Myometrial cell (primary cell): ENCODE measurements around the gene IRF2BP1. TPM values are rescaled to one million over a fixed set of nuclear protein-coding genes. Genes with fewer than 3 reads are reported as not detected.

Experiments used
- total RNA-seq: library from RNA; depleted of rRNA; stranded (reverse); fragments of >200 nt; gene quantifications from 2 replicates; pipeline ENCODE4 v1.2.3, GENCODE V29; 2015

The IRF2BP1 gene, protein sequence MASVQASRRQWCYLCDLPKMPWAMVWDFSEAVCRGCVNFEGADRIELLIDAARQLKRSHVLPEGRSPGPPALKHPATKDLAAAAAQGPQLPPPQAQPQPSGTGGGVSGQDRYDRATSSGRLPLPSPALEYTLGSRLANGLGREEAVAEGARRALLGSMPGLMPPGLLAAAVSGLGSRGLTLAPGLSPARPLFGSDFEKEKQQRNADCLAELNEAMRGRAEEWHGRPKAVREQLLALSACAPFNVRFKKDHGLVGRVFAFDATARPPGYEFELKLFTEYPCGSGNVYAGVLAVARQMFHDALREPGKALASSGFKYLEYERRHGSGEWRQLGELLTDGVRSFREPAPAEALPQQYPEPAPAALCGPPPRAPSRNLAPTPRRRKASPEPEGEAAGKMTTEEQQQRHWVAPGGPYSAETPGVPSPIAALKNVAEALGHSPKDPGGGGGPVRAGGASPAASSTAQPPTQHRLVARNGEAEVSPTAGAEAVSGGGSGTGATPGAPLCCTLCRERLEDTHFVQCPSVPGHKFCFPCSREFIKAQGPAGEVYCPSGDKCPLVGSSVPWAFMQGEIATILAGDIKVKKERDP
- 21.1 and 32.6 TPM in 2 replicates for total RNA-seq

DNA sequence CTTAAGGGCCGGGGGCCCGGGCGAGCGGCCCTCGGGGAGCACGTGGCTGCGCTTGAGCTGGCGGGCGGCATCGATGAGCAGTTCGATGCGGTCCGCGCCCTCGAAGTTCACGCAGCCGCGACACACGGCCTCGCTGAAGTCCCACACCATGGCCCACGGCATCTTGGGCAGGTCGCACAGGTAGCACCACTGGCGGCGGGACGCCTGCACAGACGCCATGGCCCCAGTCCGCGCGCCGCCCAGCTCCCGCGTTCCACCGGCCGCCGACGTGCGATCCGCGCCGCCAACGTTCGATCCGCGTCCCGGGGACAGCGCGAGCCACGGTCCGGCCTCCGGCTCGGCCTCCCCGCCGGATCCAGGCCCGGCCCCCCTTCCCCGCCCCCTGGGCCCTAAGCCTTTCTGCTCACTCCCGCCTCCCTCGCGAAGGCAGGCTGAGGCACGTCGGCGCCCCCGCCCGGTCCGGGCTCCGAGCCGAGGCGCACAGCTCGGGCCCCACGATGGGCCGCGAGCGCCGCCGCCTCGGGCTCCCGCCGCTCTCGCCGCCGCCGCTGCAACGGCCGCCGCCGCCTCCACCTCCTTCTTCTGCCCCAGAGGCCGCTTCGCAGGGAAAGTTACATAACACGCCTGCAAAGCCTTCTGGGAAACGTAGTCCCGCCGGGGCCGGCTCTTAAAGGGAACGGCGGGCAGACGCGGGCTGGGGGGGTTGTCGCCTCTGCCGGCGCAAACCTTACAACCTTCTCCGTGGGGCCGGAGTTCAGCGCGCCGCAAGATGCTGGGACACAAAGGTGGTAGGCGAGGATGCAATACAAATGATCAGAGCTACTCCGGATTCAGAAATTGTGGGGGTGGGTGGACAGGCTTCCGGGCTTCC lies at the start of gene IRF2BP1:
IRF2BP1 (minus strand) TSS at position 586 of the 871 bp plus-strand sequence; CDS start at position 219, 367 bp downstream.

DNA sequence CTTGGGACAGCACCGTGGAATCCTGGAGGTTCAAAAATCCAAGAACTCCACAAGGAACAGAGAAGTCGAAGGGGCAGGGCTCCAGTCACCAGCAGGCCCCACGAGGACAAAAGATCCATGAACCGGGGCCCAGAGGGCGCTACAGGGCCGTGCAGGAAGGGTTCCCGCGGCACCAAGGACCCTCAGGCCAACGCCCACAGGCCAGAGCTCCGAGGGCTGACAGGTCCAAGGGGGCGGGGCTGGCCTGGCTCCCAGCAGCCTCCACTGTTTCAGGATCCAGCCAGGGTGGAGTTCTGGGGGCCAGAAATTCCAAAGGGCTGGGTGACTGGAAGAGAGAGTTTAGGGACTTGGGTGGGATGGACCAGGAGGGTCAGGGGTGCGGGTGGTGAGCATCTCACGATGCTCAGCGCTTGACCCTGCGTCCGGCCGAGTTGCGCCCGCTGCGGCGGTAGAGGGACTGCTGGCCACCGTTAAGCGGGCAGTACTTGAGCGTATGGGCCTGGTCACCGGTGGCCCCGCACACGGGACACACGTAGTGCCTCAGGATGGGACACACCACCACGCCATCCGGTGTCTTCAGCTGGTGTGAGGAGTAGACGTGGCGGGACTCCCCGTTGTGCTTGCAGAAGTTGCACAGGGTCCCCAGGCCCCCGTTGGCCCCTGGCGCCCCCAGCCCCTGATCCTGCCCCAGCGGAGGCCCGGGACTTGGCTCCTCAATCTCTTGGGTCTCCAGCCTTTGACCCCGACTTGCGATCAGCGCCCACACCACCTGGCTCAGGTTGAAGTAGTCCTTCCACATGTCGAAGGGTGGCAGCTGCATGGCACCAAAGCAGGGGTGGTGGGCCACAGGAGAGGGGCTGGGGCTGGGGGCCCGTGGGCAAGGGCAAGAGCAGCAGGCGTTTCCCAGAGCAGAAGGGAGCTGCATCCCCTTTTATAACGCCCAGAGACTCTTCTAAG lies 28.2 kb upstream of the IRF2BP1 start, which contains the start of gene NANOS2:
NANOS2 (minus strand) TSS at position 905 of the 957 bp plus-strand sequence; CDS start at position 820, 85 bp downstream.

DNA sequence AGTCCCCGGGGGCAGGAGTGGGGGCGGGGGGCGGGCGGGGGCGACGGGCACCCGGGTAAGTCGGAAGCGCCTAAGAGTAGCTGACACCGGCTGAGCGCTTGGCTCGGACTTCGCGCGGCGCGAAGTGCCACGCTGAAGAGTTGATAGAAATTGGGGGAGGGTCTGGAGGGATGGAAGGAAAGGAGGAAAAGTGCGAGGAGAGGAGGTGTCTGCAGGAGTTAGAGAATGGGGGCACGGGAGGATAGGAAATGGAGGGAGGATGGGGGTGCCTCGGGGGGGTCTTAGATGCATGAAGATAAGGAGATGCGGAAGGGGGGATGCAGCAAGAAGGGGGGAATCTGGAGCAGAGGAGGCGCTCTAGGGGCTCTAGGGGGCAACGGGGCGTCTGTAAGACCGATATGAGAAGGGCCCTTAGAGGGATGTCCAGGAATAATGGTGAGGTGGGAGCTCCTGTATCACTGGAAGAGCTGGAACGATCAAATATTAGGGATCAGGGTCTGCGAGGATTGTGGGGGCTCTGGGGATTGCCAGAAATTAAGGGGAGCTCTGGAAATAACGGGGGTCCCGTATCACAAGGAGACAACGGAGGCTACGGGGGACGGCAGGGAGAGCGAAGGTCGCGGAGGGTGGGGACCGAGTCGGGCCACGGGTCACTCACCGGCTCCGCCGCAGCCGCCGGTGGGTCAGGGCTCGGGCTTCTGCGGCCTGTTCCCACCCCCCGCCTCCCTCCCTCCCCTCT lies 16.1 kb upstream of the IRF2BP1 start, which contains the start of gene MYPOP:
MYPOP (minus strand) TSS at position 702 of the 739 bp plus-strand sequence. CDS start 840 bp downstream, outside the sequence.

DNA sequence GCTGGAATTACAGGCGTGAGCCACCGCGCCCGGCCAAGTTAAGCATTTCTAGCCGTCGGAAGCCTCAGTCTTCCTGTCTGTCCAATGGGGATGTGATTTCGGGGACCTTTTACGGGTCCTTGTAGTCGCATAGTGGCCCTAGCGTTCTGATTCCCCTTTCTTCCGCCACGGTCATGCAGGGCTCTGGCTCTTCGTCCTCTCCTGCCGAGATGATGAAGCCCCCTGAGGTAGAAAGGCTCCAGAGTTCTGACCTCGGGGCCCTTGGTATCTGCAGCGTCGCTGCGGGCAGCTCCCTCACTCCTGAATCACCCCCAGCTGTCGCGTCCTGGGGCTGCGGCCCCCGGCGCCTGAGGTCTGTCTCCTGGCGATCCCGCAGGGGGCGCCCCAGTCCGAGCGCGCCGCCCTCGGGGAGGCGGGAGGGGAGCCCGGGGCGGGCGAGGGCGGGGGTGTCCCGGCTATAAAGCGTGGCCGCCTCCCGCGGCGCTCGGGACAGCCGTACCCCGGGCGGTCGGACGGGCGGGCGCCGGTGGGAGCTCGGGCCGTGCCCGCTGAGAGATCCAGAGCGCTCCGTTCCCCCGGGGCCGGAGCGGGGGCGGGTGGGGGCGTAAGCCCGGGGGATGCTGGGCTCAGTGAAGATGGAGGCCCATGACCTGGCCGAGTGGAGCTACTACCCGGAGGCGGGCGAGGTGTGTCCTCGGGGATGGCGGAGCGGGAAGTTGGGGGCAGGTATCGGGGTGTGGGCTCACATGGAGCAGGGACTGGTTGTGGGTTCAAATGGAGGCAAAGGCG lies 21.9 kb downstream of the IRF2BP1 start, which contains the start of gene FOXA3:
FOXA3 (plus strand) TSS at position 487 of the 789 bp plus-strand sequence; CDS start at position 618, 131 bp downstream.

DNA sequence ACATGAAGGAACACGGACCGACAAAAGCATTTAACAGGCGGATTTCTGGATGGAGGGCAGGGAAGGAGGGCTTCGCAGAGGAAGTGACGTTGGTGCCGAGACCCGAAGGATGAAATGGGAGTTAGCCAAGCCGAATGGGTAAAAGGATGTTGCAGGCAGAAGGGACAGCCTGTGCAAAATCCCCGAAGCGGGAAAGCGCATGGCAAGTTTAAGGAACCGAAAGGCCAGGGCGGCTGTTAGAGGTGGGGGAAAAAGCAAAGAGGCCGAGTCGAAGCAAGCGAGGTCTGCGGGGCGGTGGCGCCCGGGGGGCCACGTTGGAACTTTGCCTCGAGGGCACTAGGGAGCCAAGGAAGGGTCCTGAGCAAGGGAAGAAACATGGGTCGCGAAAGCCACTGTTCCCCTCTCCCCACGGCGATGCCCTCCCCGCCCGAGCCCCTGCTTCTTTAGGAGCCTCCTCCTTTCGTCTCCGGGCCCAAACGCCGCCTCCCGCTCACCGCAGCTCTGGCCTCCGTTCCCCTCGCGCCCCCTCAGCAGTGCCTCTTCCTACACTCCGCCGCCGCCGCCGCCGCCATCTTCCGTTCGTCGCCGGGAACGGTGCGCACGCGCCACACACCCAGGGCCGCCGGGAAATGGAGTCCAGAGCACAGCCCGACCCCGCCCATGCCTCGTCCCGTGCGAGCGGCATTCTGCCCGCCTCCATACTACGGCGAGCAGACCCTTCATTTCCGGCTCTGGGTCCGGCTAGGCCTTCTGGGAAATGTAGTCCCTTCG lies 23.2 kb downstream of the IRF2BP1 start, which contains the start of gene SYMPK:
SYMPK (minus strand) TSS at position 584 of the 771 bp plus-strand sequence. CDS start 8,652 bp downstream, outside the sequence.

Other genes with a start within 250 kb of the IRF2BP1 start
- 43.2 and 45.6 TPM in 2 replicates for gene EML2, start 246.7 kb downstream of the IRF2BP1 start, total RNA-seq
- 0.18 TPM in 1 of 2 replicates, not detected in the other for gene GIPR, start 217.9 kb downstream of the IRF2BP1 start, total RNA-seq
- gene SNRPD2, start 194.2 kb downstream of the IRF2BP1 start, total RNA-seq: 306 and 318 TPM in 2 replicates
- gene QPCTL, start 193.5 kb downstream of the IRF2BP1 start, total RNA-seq: 29.2 and 49.6 TPM in 2 replicates
- 8.7 and 8.9 TPM in 2 replicates for gene FBXO46, start 155.2 kb downstream of the IRF2BP1 start, total RNA-seq
- not detected in 2 replicates for gene MEIOSIN, start 152.7 kb downstream of the IRF2BP1 start, total RNA-seq
- gene SIX5, start 116.9 kb downstream of the IRF2BP1 start, total RNA-seq: 16.1 and 21.0 TPM in 2 replicates
- 17.6 and 23.9 TPM in 2 replicates for gene DMPK, start 103.7 kb downstream of the IRF2BP1 start, total RNA-seq
- gene DMWD, start 93.3 kb downstream of the IRF2BP1 start, total RNA-seq: 30.8 and 31.1 TPM in 2 replicates
- gene RSPH6A, start 70.8 kb downstream of the IRF2BP1 start, total RNA-seq: not detected in 2 replicates
- 33.5 and 40.6 TPM in 2 replicates for gene SYMPK, start 23.0 kb downstream of the IRF2BP1 start, total RNA-seq
- not detected in 2 replicates for gene FOXA3, start 21.8 kb downstream of the IRF2BP1 start, total RNA-seq
- 0.53 and 3.5 TPM in 2 replicates for gene MYPOP, start 16.5 kb upstream of the IRF2BP1 start, total RNA-seq
- gene NANOS2, start 28.6 kb upstream of the IRF2BP1 start, total RNA-seq: not detected in 2 replicates
- gene NOVA2, start 87.7 kb upstream of the IRF2BP1 start, total RNA-seq: not detected in 2 replicates
- 11.2 and 12.9 TPM in 2 replicates for gene CCDC61, start 109.3 kb upstream of the IRF2BP1 start, total RNA-seq
- gene PGLYRP1, start 136.9 kb upstream of the IRF2BP1 start, total RNA-seq: not detected in 2 replicates
- gene IGFL4, start 154.9 kb upstream of the IRF2BP1 start, total RNA-seq: not detected in 2 replicates
- 5.0 TPM in 1 of 2 replicates, not detected in the other for gene IGFL3, start 238.5 kb upstream of the IRF2BP1 start, total RNA-seq